NCI-H2196 treated with DMSO at 0.1 percent for 48 hours (cell line): Measurements from ENCODE around the gene GJC1.

Experiments
- DNase-seq: peaks from one replicate; lab custom pipeline; 2025; ENCODE audit not compliant: unreplicated experiment; lab: John Stamatoyannopoulos, UW

GJC1 gene

DNA sequence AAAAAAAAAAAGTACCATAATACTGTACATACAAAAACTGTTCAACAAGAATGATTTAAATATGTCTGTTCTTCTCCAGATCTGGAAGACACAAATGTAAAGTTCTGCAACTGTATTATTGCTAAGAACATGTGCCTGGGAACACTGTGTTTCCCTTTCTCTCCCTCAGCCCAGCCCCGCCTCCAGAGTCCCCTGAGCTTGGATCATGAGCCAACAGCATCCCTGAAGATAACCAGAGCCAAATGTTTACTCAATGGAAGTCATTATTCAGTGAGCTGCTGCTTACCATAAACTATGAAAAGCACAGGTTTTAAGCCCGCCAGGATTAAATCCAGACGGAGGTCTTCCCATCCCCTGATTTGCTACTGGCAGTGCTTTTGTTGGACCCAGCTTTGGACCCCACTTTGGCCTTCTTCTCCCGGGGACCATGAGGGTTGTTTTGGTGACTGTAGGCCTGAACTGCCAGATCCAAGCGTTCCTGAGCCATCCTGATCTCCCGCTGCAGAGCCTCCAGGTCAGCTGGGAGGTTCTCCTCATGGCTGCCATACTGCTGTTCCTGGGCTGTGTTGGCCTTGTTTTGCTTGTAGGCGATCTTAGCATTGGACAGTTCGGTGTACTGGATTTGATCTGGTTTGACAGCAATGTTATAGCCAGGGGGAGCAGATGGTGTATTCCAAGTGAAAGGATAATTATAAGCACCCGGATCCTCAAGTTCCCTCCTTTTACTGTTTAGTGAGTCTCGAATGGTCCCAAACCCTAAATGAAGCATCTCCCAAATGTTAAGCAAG lies 25.6 kb downstream of the GJC1 start:
- no peak for DNase-seq

- no peak for DNase-seq
Observed at GRCh38 chr17:44801880-44802279, 28.2 kb downstream of the GJC1 start.

DNA sequence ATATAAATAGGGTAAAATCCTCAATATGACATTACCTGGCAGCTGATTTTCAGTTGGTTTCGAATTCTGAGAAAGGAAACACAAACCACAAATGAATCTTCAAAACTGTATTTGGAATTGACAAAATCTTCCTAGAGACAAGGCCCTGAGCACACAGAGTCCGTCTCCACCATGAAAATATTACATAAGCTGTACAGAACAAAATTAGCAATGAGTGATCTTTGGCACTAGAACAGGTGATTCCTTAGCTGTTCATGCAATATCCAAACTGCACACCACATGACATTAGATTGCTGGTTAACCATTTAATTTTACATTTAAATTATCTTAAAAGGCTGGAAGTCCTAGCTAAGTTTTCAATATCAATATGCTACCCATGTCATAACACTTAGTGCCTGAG lies 31.7 kb downstream of the GJC1 start:
- no peak for DNase-seq

GRCh38 chr17:44797802-44798201 lies 32.3 kb downstream of the GJC1 start:
- no peak for DNase-seq

DNA sequence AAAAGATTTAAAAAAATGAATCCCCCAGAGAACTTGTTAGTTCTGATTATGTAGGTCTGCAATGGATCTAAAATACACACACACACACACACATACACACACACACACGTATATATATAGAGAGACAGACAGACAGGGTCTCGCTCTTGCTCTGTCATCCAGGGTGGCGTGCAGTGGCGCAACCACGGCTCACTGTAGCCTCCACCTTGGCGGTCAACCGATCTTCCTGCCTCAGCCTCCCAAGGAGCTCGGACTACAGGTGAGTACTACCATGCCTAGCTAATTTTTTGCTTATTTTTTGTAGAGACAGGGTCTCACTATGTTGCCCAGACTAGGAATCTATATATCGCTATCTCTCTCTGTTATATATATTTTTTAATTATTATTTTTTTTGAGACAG lies 33.4 kb downstream of the GJC1 start:
- DNase-seq, result no peak

DNA sequence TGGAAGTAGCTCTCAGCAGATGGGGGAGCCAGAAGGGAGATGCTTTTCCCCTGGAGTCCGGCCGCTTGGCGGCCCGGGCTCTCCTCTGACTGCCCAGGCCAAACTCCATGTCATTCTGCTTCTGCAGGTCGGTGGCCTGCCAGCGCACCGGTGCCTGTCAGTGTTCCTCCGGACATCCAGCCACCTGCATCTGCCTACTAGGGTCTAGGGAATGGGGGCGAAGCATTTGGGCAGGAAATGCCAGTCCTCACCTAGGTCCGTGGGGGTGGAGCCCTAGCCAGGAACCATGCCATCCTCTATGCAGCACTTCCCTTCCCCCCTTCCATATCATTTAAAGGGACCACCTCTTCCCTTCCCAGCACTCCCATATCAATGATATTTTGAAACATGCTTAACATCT lies 34.2 kb downstream of the GJC1 start:
- no peak for DNase-seq

DNA sequence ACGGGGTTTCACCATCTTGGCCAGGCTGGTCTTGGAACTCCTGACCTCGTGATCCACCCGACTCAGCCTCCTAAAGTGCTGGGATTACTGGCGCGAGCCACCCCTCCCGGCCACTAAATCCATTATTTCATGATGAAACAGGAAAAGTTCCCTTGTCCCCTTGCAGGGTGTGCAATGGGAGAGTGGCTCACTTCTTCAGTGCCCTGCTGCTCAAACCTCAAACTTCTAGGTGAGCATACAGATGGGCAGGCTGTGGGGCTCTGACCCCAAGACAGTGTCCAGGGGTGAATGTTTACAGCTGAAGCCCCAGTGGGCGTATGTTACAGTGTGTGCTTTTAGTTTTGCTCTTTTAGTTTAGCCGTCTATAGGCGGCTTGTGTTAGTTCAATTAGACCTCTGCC lies 34.7 kb downstream of the GJC1 start:
- DNase-seq, result no peak

- DNase-seq, result no peak
Observed at GRCh38 chr17:44794851-44795413, 35.2 kb downstream of the GJC1 start.

GRCh38 chr17:44793885-44794842 lies 35.9 kb downstream of the GJC1 start:
- no peak for DNase-seq

DNA sequence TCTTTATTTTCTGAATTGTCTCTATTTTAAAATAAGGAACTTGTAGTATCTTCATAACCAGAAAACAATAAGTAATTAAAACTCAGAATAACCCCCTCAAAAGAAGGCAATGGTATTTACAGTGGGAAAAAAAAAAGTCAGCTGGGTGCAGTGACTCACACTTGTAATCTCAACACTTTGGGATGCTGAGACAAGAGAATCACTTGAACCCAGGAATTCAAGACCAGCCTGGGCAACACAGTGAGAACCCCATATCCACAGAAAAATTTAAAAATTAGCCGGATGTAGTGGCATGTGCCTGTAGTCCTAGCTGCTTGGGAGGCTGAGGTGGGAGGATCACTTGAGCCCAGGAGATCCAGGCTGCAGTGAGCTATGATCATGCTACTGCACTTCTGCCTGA lies 37.8 kb downstream of the GJC1 start:
- DNase-seq, result no peak

- no peak for DNase-seq
Observed at GRCh38 chr17:44788139-44788538, 41.9 kb downstream of the GJC1 start.

GRCh38 chr17:44787271-44787940 lies 42.7 kb downstream of the GJC1 start:
- no peak for DNase-seq

DNA sequence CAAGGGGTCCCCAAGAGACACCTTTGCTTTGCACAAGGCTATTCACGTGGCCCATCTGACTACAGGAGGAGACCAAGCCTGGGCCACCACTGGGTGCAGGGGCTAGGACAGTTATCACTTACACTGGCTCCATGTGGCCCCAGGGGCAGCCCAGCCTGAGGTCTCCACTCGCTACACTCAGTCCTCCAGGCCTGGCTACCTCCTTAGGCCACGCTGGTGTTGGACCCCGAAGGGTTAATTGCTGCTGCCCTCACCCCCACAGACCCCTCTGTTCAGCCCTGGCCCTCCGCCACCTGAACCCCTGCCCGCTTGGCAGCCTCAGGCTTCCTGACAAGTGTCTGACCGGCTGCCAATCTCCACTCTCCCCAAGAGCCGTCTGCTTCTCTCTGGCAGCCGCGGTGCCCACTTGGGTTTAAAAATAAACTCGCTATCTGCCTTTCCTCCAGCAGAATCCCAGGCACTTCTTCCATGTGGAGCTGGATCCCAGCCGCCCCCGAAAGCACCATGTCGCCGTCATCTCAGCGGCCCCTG lies 43.5 kb downstream of the GJC1 start:
- no peak for DNase-seq

DNA sequence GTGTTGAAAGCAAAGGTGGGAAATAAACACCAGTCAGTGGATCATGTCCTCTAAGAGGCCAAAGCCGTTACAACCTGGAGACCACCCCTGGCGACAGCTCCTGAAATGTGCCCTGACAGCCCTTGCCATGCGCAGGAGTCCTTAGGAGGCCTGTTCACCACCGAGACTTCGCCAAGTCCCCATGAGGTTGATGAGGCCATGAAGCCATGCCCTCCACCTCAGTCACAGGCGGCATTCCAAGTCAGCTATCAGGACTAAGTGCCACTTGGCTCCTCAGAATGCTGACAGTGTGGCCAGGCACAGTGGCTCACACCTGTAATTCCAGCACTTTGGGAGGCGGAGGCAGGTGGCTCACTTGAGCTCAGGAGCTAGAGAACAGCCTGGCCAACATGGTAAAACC lies 44.2 kb downstream of the GJC1 start:
- DNase-seq, result no peak

DNA sequence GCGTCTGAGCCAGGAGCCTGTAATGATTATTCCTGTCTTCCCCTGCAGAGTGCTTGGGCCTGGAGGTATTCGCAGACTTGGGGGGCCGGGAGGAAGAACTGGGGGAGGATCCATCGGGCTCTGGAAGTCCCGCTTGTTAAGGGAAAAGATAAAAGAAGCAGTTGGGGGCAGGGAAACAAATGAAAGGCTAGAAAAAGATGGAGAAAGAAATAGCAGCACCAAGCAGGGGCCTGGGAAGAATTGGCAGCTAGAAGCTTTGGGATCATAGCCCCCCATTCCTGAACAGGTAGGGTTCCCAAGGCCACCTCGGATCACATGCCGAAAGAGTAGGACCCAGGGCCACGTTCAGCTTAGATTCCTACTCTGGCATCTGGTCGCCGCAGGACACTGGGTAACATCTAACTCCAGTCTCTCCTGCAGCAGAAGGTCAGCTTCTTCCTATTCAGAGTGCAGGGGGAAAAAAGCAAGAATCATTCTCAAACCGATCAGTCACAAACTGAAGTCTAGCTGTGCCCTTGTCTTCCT lies 47.7 kb downstream of the GJC1 start:
- no peak for DNase-seq

DNA sequence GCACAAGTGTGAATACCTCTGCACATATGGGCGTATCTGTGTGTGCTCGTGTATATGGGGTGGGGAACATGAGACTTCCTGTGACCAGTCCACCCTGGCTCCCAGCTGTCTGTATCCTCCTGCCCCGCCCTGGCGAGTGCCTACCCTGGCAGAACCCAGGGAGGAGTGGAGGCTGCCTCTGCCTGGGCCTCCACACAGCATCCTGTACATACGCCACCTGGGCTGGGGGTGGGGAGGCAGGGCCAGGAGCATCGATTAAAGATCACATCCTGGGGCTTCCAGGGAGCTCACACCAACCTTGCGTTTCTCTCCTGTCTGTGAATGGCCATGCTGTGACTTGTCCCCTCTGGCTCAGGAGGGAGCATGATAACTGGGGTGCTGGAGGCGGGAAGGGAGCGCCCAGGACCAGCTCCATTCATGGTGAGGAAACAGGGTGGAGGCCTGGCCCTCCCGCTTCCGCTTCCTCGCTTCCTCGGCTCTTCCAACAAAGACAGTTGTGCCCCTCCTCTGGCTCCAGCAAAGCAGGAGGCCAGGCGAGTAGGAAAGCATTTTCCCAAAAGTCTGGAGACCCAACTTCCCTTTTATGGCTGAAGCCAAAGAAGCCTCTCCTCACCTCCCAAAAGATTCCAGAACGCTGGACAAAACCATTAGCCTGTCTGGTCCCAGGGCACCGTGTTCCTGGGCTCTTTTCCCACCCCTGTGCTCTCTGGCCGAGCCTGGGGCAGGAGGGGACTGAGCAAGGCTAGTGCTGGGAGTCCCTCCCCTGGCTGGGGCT lies 48.3 kb downstream of the GJC1 start:
- no peak for DNase-seq

GRCh38 chr17:44780845-44781480 lies 49.1 kb downstream of the GJC1 start:
- no peak for DNase-seq

DNA sequence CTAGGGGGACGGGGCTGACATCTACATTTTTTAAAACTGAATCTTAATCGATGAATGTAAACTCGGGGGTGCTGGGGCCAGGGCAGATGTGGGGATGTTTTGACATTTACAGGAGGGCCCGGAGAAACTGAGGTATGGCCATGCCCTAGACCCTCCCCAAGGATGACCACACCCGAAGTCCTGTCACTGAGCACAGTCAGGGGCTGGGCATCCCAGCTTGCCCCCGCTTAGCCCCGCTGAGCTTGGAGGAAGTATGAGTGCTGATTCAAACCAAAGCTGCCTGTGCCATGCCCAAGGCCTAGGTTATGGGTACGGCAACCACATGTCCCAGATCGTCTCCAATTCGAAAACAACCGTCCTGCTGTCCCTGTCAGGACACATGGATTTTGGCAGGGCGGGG lies 49.9 kb downstream of the GJC1 start:
- no peak for DNase-seq

GRCh38 chr17:44779211-44780025 lies 50.7 kb downstream of the GJC1 start:
- peak; percentile 68 for DNase-seq
